Measurements from ENCODE around the gene KIF16B.

GRCh38 chr20:16265334-16265733 lies 307.9 kb downstream of the KIF16B start:
- TF ChIP-seq POLR2A (IDR thresholded peaks at IDR 0.05; ENCODE audit: borderline replicate concordance, extremely low read depth, insufficient read depth, insufficient read length) (no peak), SIN3A (IDR thresholded peaks at IDR 0.05; ENCODE audit: low read depth) (no peak)
- TF ChIP-seq, protein P1, sequence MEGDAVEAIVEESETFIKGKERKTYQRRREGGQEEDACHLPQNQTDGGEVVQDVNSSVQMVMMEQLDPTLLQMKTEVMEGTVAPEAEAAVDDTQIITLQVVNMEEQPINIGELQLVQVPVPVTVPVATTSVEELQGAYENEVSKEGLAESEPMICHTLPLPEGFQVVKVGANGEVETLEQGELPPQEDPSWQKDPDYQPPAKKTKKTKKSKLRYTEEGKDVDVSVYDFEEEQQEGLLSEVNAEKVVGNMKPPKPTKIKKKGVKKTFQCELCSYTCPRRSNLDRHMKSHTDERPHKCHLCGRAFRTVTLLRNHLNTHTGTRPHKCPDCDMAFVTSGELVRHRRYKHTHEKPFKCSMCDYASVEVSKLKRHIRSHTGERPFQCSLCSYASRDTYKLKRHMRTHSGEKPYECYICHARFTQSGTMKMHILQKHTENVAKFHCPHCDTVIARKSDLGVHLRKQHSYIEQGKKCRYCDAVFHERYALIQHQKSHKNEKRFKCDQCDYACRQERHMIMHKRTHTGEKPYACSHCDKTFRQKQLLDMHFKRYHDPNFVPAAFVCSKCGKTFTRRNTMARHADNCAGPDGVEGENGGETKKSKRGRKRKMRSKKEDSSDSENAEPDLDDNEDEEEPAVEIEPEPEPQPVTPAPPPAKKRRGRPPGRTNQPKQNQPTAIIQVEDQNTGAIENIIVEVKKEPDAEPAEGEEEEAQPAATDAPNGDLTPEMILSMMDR (IDR thresholded peaks at IDR 0.05 in 2 of 3, conservative IDR thresholded peaks at IDR 0.05 in 1 of 3; ENCODE audit: borderline replicate concordance in 1 of 3, insufficient read depth in 1 of 3, low read depth in 2 of 3, low read length in 2 of 3) = no peak
- TF ChIP-seq, protein P2, sequence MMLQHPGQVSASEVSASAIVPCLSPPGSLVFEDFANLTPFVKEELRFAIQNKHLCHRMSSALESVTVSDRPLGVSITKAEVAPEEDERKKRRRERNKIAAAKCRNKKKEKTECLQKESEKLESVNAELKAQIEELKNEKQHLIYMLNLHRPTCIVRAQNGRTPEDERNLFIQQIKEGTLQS (IDR thresholded peaks at IDR 0.05) = no peak
